WTC11 (cell line): ENCODE data around the gene CHD9. TPM values are rescaled to one million over a fixed set of nuclear protein-coding genes. Genes with fewer than 3 reads are reported as not detected.

Experiments used
- ATAC-seq: fragments of 200-7000 bp; cut with Tn5 transposase; 2 replicates; pipeline ENCODE4 v1.10.0; 2021; ENCODE audit warnings: mild to moderate bottlenecking, moderate library complexity
- CTCF ChIA-PET: fragments of 300-600 bp; sonication (Branson Sonifier 250); formaldehyde crosslinking; loops from one replicate; lab custom pipeline; 2021; ENCODE audit warnings: antibody characterized with exemption; lab: Charles Lee
- POLR2A ChIA-PET: fragments of 350-600 bp; sonication (Branson Sonifier 250); formaldehyde crosslinking; loops from one replicate; lab custom pipeline; 2021; ENCODE audit warnings: antibody characterized with exemption; lab: Charles Lee
- DNase-seq: peaks from one replicate; pipeline ENCODE4 v3.0.0; 2021; ENCODE audit warnings: low spot score
- H3K27ac Mint-ChIP-seq: 2 replicates; pipeline ENCODE4 v1.8.0; 2021; ENCODE audit warnings: mixed read lengths
- H3K27me3 Mint-ChIP-seq: 2 replicates; pipeline ENCODE4 v1.8.0; 2021; ENCODE audit warnings: low read depth, mild to moderate bottlenecking, moderate library complexity, mixed read lengths
- H3K36me3 Mint-ChIP-seq: 2 replicates; pipeline ENCODE4 v1.8.0; 2021; ENCODE audit warnings: mixed read lengths
- H3K4me1 Mint-ChIP-seq: 2 replicates; pipeline ENCODE4 v1.8.0; 2022; ENCODE audit warnings: mixed read lengths
- H3K4me3 Mint-ChIP-seq: 2 replicates; pipeline ENCODE4 v1.8.0; 2021; ENCODE audit warnings: mild to moderate bottlenecking, moderate library complexity, mixed read lengths
- H3K9me3 Mint-ChIP-seq: 2 replicates; pipeline ENCODE4 v1.8.0; 2021; ENCODE audit warnings: mixed read lengths
- CREM ChIP-seq: sonication (generic); formaldehyde crosslinking; IDR thresholded peaks from 2 replicates; pipeline ENCODE4 v1.8.1; 2022; ENCODE audit warnings: mild to moderate bottlenecking, missing genetic modification reagents, moderate library complexity
- E2F1 ChIP-seq: sonication (generic); formaldehyde crosslinking; IDR thresholded peaks from 2 replicates; pipeline ENCODE4 v1.8.0; 2022; ENCODE audit warnings: mild to moderate bottlenecking, missing genetic modification reagents
- ETV6 ChIP-seq: sonication (generic); formaldehyde crosslinking; IDR thresholded peaks from 2 replicates; pipeline ENCODE4 v1.8.1; 2022; ENCODE audit warnings: mild to moderate bottlenecking, missing genetic modification reagents
- FOXP1 ChIP-seq: sonication (generic); formaldehyde crosslinking; IDR thresholded peaks from 2 replicates; pipeline ENCODE4 v1.8.0; 2022; ENCODE audit warnings: missing genetic modification reagents, mild to moderate bottlenecking, moderate library complexity, borderline replicate concordance
- GTF2I ChIP-seq: fragments of 250-450 bp; sonication (Bioruptor Pico); conservative IDR thresholded peaks from 2 replicates; pipeline ENCODE4 v1.4.0; 2021; ENCODE audit warnings: mild to moderate bottlenecking
- KAT7 ChIP-seq: sonication (generic); formaldehyde crosslinking; IDR thresholded peaks from 2 replicates; pipeline ENCODE4 v1.8.1; 2023; ENCODE audit warnings: missing genetic modification reagents, mild to moderate bottlenecking, borderline replicate concordance
- MXD4 ChIP-seq: fragments of 250-450 bp; sonication (Bioruptor Pico); IDR thresholded peaks from 2 replicates; pipeline ENCODE4 v1.8.0; 2021; ENCODE audit warnings: mild to moderate bottlenecking, moderate library complexity, borderline replicate concordance
- NFE2L1 ChIP-seq: sonication (generic); formaldehyde crosslinking; IDR thresholded peaks from 2 replicates; pipeline ENCODE4 v1.8.1; 2023; ENCODE audit warnings: missing genetic modification reagents
- NR2C2 ChIP-seq: sonication (generic); formaldehyde crosslinking; IDR thresholded peaks from 2 replicates; pipeline ENCODE4 v1.8.0; 2022; ENCODE audit warnings: mild to moderate bottlenecking, missing genetic modification reagents
- RORB ChIP-seq: fragments of 250-450 bp; sonication (Bioruptor Pico); IDR thresholded peaks from 2 replicates; pipeline ENCODE4 v1.9.0; 2021; ENCODE audit warnings: mild to moderate bottlenecking
- SMAD3 ChIP-seq: sonication (generic); formaldehyde crosslinking; IDR thresholded peaks from 2 replicates; pipeline ENCODE4 v1.8.0; 2022; ENCODE audit warnings: missing genetic modification reagents, mild to moderate bottlenecking, borderline replicate concordance
- SP1 ChIP-seq: sonication (generic); formaldehyde crosslinking; conservative IDR thresholded peaks from 2 replicates; pipeline ENCODE4 v1.8.1; 2022; ENCODE audit warnings: missing genetic modification reagents
- TEAD1 ChIP-seq: sonication (generic); formaldehyde crosslinking; IDR thresholded peaks from 2 replicates; pipeline ENCODE4 v1.8.0; 2022; ENCODE audit warnings: mild to moderate bottlenecking, missing genetic modification reagents
- ZNF121 ChIP-seq: sonication (generic); formaldehyde crosslinking; IDR thresholded peaks from 2 replicates; pipeline ENCODE4 v1.8.0; 2023; ENCODE audit warnings: missing genetic modification reagents
- ZNF138 ChIP-seq: sonication (generic); formaldehyde crosslinking; conservative IDR thresholded peaks from 2 replicates; pipeline ENCODE4 v1.8.1; 2022; ENCODE audit warnings: mild to moderate bottlenecking, moderate library complexity, missing genetic modification reagents
- ZNF219 ChIP-seq: sonication (generic); formaldehyde crosslinking; IDR thresholded peaks from 2 replicates; pipeline ENCODE4 v1.8.0; 2023; ENCODE audit warnings: missing genetic modification reagents, mild to moderate bottlenecking, borderline replicate concordance
- ZNF317 ChIP-seq: sonication (generic); formaldehyde crosslinking; IDR thresholded peaks from 2 replicates; pipeline ENCODE4 v1.8.1; 2023; ENCODE audit warnings: low read depth, mild to moderate bottlenecking, moderate library complexity, missing genetic modification reagents, borderline replicate concordance
- ZNF532 ChIP-seq: fragments of 250-450 bp; sonication (Bioruptor Pico); IDR thresholded peaks from 2 replicates; pipeline ENCODE4 v1.9.0; 2021; ENCODE audit warnings: mild to moderate bottlenecking, borderline replicate concordance
- ZNF671 ChIP-seq: fragments of 250-450 bp; sonication (Bioruptor Pico); IDR thresholded peaks from 2 replicates; pipeline ENCODE4 v1.8.0; 2021; ENCODE audit warnings: mild to moderate bottlenecking
- total RNA-seq: library from RNA; stranded (reverse); gene quantifications from 3 replicates; pipeline ENCODE4 v1.2.3, GENCODE V29; 2021
- TF ChIP-seq, protein P1 (sequence below): sonication (generic); formaldehyde crosslinking; IDR thresholded peaks from 2 replicates; pipeline ENCODE4 v1.8.1; 2023; ENCODE audit warnings: mild to moderate bottlenecking, missing genetic modification reagents, moderate library complexity
- TF ChIP-seq, protein P2 (sequence below): sonication (generic); formaldehyde crosslinking; IDR thresholded peaks from 2 replicates; pipeline ENCODE4 v1.8.0; 2022; ENCODE audit warnings: mild to moderate bottlenecking, missing genetic modification reagents
- TF ChIP-seq, protein P3 (sequence below): sonication (generic); formaldehyde crosslinking; IDR thresholded peaks from 2 replicates; pipeline ENCODE4 v1.8.0; 2023; ENCODE audit warnings: missing genetic modification reagents

CHD9 gene
- total RNA-seq, 1 experiment from 2014 or later: 31.3 TPM

GRCh38 chr16:53126390-53126789, 71.6 kb downstream of the CHD9 start:
- POLR2A ChIA-PET: no interaction called here
- Mint-ChIP-seq H3K4me3 (no peak overlapping the region), H3K4me1 (peaks cover 14% of the 10 kb centered on the region), H3K27me3 (no peaks in the 10 kb centered on the region), H3K9me3 (peaks cover 11% of the 10 kb centered on the region), H3K36me3 (peaks cover 10% of the 10 kb centered on the region), H3K27ac (no peak overlapping the region)
- CTCF ChIA-PET: no interaction called here
- ATAC-seq (no peak), DNase-seq (no peak)
- TF ChIP-seq ZNF121 (CRISPR knock-in tag): no peak
- TF ChIP-seq, protein P1, sequence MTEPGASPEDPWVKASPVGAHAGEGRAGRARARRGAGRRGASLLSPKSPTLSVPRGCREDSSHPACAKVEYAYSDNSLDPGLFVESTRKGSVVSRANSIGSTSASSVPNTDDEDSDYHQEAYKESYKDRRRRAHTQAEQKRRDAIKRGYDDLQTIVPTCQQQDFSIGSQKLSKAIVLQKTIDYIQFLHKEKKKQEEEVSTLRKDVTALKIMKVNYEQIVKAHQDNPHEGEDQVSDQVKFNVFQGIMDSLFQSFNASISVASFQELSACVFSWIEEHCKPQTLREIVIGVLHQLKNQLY: no peak
- no peak for TF ChIP-seq GTF2I (CRISPR knock-in tag)

DNA sequence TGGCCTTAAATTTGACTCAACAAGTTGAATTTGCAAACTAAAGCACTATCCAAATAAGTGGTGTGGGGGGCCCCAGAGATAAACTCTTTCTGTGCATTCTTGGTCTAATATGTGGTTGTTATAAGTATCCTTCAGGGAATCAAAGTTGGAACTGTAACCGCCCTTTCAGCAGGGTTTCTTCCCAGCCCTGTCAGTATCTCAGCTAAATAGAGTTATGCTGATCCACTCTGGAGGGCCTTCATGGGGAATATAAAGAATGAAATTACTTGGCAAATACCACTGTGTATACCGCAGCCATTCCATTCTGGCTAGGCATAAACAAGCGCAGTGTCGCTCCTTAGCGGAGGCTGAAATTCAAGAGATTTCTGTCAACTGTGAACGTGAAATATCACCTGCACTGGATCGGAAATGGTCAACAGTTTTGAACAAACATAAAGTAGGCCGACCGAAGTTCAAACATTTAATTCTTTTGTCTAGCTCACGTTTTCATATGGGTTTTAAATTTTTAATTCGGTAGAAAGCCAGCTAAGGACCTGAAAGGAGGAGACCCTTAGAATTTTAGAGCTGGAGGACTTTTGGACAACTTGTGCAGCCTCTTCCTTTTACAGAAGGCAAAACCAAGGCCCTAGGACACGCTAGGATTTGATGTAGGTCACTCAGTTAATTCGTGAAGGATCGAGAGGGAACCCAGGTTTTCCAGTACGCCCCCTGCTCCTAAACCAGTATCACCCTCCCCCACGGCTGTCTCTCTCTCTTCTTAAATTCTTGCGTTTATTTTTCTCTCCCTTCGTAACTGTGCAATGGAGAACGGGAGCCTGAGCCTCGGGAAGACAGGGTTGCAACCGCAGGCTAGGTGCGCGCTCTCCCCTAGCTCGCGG, 74.7 kb downstream of the CHD9 start:
- peak overlapping the region; percentile 90 for H3K4me3 Mint-ChIP-seq
- no peak for DNase-seq
- ATAC-seq: 0 out of 2 replicates have a peak, but pooled peaks have one; percentile 2
- ChIA-PET CTCF (interaction anchor here (0.6 to 1.9 kb wide), 12 partner anchors 26 to 154 kb away, joined by 3 to 14 read pairs (median 5); partner anchors contain the start of gene CHD9), POLR2A (interaction anchor here (0.8 to 1.9 kb wide), 4 partner anchors 30 to 88 kb away, joined by 4 to 10 read pairs (median 6); partner anchors contain the start of gene CHD9)
- no peaks in the 10 kb centered on the region for H3K36me3 Mint-ChIP-seq
- peaks cover 25% of the 10 kb centered on the region for H3K4me1 Mint-ChIP-seq
- peak overlapping the region; percentile 97 for H3K27ac Mint-ChIP-seq
- peaks cover 2% of the 10 kb centered on the region; the same call in 1 of the 2 replicates for H3K27me3 Mint-ChIP-seq
- H3K9me3 Mint-ChIP-seq: peaks cover 4% of the 10 kb centered on the region; the same call in 1 of the 2 replicates
- TF ChIP-seq ETV6 (CRISPR knock-in tag) (no peak), RORB (CRISPR knock-in tag) (no peak), NR2C2 (CRISPR knock-in tag) (no peak), ZNF532 (CRISPR knock-in tag) (no peak), MXD4 (CRISPR knock-in tag) (no peak), ZNF219 (CRISPR knock-in tag) (no peak), CREM (no peak), SP1 (CRISPR knock-in tag) (no peak), ZNF671 (CRISPR knock-in tag) (no peak), NFE2L1 (no peak), TEAD1 (no peak), FOXP1 (CRISPR knock-in tag) (no peak), SMAD3 (CRISPR knock-in tag) (no peak), E2F1 (no peak), ZNF138 (CRISPR knock-in tag) (no peak), KAT7 (CRISPR knock-in tag) (no peak), ZNF317 (CRISPR knock-in tag) (no peak)
- TF ChIP-seq, protein P2, sequence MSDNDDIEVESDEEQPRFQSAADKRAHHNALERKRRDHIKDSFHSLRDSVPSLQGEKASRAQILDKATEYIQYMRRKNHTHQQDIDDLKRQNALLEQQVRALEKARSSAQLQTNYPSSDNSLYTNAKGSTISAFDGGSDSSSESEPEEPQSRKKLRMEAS (CRISPR knock-in tag): no peak
- TF ChIP-seq, protein P3, sequence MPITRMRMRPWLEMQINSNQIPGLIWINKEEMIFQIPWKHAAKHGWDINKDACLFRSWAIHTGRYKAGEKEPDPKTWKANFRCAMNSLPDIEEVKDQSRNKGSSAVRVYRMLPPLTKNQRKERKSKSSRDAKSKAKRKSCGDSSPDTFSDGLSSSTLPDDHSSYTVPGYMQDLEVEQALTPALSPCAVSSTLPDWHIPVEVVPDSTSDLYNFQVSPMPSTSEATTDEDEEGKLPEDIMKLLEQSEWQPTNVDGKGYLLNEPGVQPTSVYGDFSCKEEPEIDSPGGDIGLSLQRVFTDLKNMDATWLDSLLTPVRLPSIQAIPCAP (CRISPR knock-in tag): no peak
